OCI-LY1 (cell line): Measurements from ENCODE around the gene GIPC2.

Experiments used
- H2AFZ ChIP-seq: fragments of 200-600 bp; sonication (generic), shearing (Covaris generic); 2 replicates; pipeline ENCODE4 v1.6.0; 2014; ENCODE audit warnings: antibody characterized with exemption, mild to moderate bottlenecking, low read length
- H3F3A ChIP-seq: fragments of 200-600 bp; sonication (generic), shearing (Covaris generic); 2 replicates; pipeline ENCODE4 v1.6.0; 2014; ENCODE audit warnings: mild to moderate bottlenecking, antibody characterized with exemption, low read length, moderate library complexity; ENCODE audit not compliant: insufficient read depth
- H3K27ac ChIP-seq: fragments of 200-600 bp; sonication (generic); 2 replicates; pipeline ENCODE4 v1.5.1; 2014; ENCODE audit warnings: low read length, mixed run types, mild to moderate bottlenecking, low read depth; ENCODE audit not compliant: poor library complexity, severe bottlenecking
- H3K27me3 ChIP-seq: fragments of 200-600 bp; sonication (generic); 2 replicates; pipeline ENCODE4 v1.6.0; 2014; ENCODE audit warnings: antibody characterized with exemption, mild to moderate bottlenecking, low read length, moderate library complexity; ENCODE audit not compliant: insufficient read depth
- H3K36me3 ChIP-seq: fragments of 200-600 bp; sonication (generic); 2 replicates; pipeline ENCODE4 v1.6.1; 2014; ENCODE audit warnings: mild to moderate bottlenecking, antibody characterized with exemption, low read length, moderate library complexity, mixed read lengths; ENCODE audit not compliant: insufficient read depth
- H3K4me1 ChIP-seq: fragments of 200-600 bp; sonication (generic); 2 replicates; pipeline ENCODE4 v1.5.1; 2014; ENCODE audit warnings: mild to moderate bottlenecking, low read length, moderate library complexity; ENCODE audit not compliant: insufficient read depth, severe bottlenecking
- H3K4me2 ChIP-seq: fragments of 200-600 bp; sonication (generic), shearing (Covaris generic); 2 replicates; pipeline ENCODE4 v1.6.1; 2014; ENCODE audit warnings: low read length
- H3K4me3 ChIP-seq: fragments of 200-600 bp; sonication (generic); 2 replicates; pipeline ENCODE4 v1.5.1; 2014; ENCODE audit warnings: low read length, low read depth, mild to moderate bottlenecking, mixed read lengths; ENCODE audit not compliant: poor library complexity, severe bottlenecking
- H3K79me2 ChIP-seq: fragments of 200-600 bp; shearing (Covaris generic); 2 replicates; pipeline ENCODE4 v1.6.1; 2016; ENCODE audit warnings: mixed run types, low read length, mixed read lengths; ENCODE audit not compliant: insufficient read depth
- H3K9ac ChIP-seq: fragments of 200-600 bp; sonication (generic), shearing (Covaris generic); 2 replicates; pipeline ENCODE4 v1.6.1; 2014; ENCODE audit warnings: mild to moderate bottlenecking, low read length, mixed read lengths
- H3K9me2 ChIP-seq: fragments of 200-600 bp; sonication (generic), shearing (Covaris generic); 2 replicates; pipeline ENCODE4 v1.6.1; 2014; ENCODE audit warnings: low read depth, mild to moderate bottlenecking, low read length, mixed read lengths
- H3K9me3 ChIP-seq: fragments of 200-600 bp; shearing (Covaris generic); 2 replicates; pipeline ENCODE4 v1.6.1; 2014; ENCODE audit warnings: low read length, mixed read lengths
- H4K20me1 ChIP-seq: fragments of 200-600 bp; sonication (generic), shearing (Covaris generic); 2 replicates; pipeline ENCODE4 v1.6.0; 2016; ENCODE audit warnings: mild to moderate bottlenecking, low read length; ENCODE audit not compliant: insufficient read depth
- CTCF ChIP-seq: fragments of 200-600 bp; sonication (generic), shearing (Covaris generic); IDR thresholded peaks from 2 replicates; pipeline ENCODE4 v1.5.1; 2017; ENCODE audit warnings: mild to moderate bottlenecking, antibody characterized with exemption, low read length, moderate library complexity, mixed read lengths
- EZH2 ChIP-seq: fragments of 200-600 bp; sonication (generic), shearing (Covaris generic); IDR thresholded peaks from 2 replicates; pipeline ENCODE4 v1.8.0; 2017; ENCODE audit warnings: borderline replicate concordance, mixed run types, mild to moderate bottlenecking, antibody characterized with exemption, low read length, moderate library complexity, mixed read lengths

GIPC2 gene

DNA sequence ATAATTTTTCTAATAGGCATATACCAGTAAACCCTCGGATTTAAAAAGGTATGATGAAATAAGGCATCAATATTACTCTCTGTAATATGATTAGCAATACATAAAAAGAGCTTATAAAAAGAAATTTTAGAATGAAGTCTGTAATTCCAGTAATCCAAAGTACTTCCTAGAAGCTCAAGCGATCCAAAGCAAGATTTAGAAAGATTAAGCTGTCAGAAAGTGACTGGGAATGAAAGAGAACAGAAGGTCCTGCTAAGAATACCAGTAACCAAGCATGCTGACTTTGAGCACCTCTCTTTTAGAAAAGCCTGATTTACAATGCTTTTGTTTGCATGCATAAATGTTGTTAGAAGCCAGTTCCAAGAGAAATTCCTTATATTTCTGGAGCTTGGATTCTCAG is 125.1 kb downstream of the GIPC2 start:
- H3K27me3 ChIP-seq, result no peaks in the 10 kb centered on the region
- TF ChIP-seq CTCF, result no peak
- TF ChIP-seq EZH2, result no peak
- H3K4me2 ChIP-seq, result no peak overlapping the region
- no peaks in the 10 kb centered on the region for H3F3A ChIP-seq
- H4K20me1 ChIP-seq, result no peaks in the 10 kb centered on the region
- H3K9me3 ChIP-seq, result no peaks in the 10 kb centered on the region
- H2AFZ ChIP-seq, result no peak overlapping the region
- no peaks in the 10 kb centered on the region for H3K9me2 ChIP-seq
- no peak overlapping the region for H3K27ac ChIP-seq
- H3K4me1 ChIP-seq, result no peaks in the 10 kb centered on the region
- no peaks in the 10 kb centered on the region for H3K79me2 ChIP-seq
- H3K9ac ChIP-seq, result no peak overlapping the region
- H3K36me3 ChIP-seq, result no peaks in the 10 kb centered on the region
- H3K4me3 ChIP-seq, result no peak overlapping the region

DNA sequence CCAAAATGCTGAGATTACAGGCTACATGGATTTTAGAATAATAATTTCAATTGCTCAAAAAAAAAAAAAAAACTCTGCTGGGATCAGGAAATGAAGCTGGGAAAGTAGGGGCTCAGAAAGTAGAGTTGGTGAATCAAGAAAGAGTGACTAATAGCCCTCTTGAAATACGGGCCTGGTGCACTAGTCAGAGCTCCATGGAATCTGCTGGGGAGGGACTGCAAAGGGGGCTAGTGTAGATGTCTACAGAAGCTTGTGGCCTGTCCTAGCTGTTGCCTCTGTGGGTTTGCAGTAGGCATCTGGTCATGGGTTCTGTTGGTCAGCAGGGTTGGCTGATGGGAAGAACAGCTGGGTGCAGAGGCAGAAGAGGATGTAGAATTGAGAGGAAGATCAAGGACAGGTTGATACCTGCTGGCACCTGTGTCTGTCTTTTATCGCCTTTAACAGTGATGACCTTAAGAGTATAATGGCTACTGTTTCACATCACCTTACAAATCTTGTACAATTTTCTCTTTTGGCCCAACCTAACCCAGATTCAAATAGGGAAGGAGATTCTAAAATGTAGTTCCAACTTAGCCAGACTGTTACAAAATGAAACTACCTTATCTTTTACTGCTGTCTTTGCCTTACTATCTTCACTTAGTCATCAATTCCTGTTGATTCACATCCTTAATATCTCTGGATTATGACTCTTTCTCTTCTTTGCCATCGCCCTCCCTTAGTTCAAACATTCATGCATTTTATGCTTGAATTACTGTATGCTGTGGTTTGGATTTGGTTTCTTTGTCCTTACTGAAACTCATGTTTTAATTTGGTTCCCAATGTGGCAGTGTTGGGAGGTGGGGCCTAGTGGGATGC is 126.2 kb downstream of the GIPC2 start:
- Histone ChIP-seq H3K4me3 (no peak overlapping the region), H2AFZ (no peak overlapping the region), H3K4me2 (no peak overlapping the region), H3K27me3 (no peaks in the 10 kb centered on the region), H3K27ac (no peak overlapping the region), H3K79me2 (no peaks in the 10 kb centered on the region), H3K4me1 (no peaks in the 10 kb centered on the region), H3K9me2 (no peaks in the 10 kb centered on the region), H4K20me1 (no peaks in the 10 kb centered on the region), H3K9me3 (no peaks in the 10 kb centered on the region), H3K36me3 (no peaks in the 10 kb centered on the region), H3K9ac (no peak overlapping the region), H3F3A (no peaks in the 10 kb centered on the region)
- TF ChIP-seq EZH2 (no peak), CTCF (no peak)

DNA sequence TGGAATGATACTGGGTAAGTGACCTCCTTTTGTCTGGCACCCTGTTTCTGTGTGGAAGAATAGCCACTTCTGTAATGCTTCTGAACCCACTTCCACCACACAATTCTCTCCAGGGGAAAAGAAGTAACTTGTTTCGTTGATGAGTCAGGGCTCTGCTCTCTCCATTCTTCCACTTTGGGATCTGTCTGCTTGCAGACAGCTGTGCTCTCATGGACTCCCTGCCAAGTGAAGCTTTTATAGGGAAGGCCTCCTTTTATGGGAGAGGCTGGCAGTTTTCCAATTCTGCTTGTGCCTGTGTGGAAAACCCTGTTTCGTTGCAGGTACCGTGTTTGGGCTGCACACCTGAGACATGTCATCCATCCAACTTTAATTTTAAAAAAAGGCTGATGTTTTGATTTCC is 130.7 kb downstream of the GIPC2 start:
- Histone ChIP-seq H3K9ac (no peak overlapping the region), H3K9me2 (no peaks in the 10 kb centered on the region), H3K79me2 (no peaks in the 10 kb centered on the region), H2AFZ (no peak overlapping the region), H3K27ac (no peak overlapping the region), H3K36me3 (no peaks in the 10 kb centered on the region), H3F3A (no peaks in the 10 kb centered on the region), H3K4me2 (no peak overlapping the region), H3K9me3 (no peaks in the 10 kb centered on the region), H3K4me1 (no peaks in the 10 kb centered on the region), H3K4me3 (no peak overlapping the region), H4K20me1 (no peaks in the 10 kb centered on the region), H3K27me3 (no peaks in the 10 kb centered on the region)
- TF ChIP-seq EZH2 (no peak), CTCF (no peak)
